ENCODE data around the gene TMSB10.

DNA sequence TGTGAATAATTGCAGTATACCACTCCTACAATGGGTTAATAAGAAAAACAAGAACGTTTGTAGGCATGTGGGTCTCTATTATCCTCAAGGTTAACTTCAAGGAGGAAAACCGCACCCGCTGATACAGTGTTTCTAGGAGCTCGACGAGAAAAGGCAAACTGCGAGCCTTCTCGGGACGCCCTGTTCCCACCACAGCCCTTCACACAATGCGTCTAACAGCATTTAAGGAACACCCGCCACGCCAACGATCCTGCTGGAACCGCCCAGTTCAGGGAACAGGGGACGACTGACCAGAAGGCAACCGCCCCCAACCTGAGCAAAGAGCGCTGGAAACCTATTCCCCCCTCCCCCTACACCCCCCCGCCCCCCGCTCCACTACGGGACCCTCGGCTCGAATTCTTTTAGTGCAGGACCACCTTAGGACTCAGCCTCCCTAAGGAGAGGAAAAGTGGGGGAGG, 710 bp upstream of the TMSB10 start:
- TF ChIP-seq CTCF (conservative IDR thresholded peaks at IDR 0.05; ENCODE audit: low read depth, low read length) = no peak
- TF ChIP-seq EZH2 (IDR thresholded peaks at IDR 0.05; ENCODE audit: borderline replicate concordance, low read depth, low read length, poor library complexity, severe bottlenecking) = no peak

All from A673 (cell line).